Stimulated activated CD8-positive, alpha-beta memory T cell treated with anti-CD3 and anti-CD28 coated beads, Interleukin-4, amount 100 ng/mL, for 1 hour (primary cell): ENCODE results near the gene CCL24.
"Not testable (repeated sequence)": the region's sequence is repeated elsewhere in the genome, so short reads cannot be mapped to it uniquely, and the experiment has no call there.

Experiments used
- DNase-seq, 2 donors: peaks; one replicate each; pipeline ENCODE4 v3.0.0-alpha.2; 2020; ENCODE audit warnings: low read depth in 2 of 2, low spot score in 1 of 2

Gene CCL24, protein sequence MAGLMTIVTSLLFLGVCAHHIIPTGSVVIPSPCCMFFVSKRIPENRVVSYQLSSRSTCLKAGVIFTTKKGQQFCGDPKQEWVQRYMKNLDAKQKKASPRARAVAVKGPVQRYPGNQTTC

DNA sequence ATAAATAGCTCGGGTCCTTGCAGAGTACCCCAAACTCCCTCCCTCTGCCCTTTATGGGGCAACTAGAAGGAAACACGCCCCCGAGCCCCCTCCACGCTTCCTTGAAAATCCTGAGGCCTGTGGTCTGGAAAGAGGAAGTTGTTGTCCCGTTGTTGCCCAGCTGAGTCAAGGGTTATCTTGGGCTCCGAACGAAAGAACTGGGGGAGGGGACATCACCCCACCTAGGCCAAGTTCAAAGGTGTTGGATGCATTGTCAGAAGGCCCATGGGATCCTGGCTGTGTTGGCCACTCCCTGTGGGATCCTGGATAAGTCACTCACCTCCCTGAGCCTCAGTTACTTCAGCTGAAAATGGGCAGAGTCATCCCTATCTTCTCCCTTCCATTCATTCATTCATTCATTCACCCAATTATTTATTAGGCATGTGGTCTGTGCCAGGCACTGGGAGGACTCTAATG lies at the start of gene CCL24:
CCL24 (minus strand) TSS at position 26 of the 456 bp plus-strand sequence. CDS start 91 bp downstream, outside the sequence.
- DNase-seq = no peak

DNA sequence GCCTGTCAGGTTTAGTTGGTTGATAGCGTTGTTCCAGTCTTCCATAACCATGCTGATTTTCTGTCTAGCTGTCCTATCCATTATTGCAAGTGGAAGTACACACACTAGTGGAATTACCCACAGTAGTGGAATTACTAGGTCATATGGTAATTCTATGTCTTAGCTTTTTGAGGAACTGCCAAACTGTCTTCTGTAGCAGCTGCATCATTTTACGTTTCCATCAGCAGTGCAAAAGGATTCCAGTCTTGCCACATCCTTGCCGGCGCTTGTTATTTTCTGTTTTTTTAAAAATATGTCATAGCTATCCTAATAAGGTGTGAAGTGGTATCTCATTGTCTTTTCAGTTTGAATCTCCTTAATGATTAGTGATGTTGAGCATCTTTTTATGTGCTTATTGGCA lies 48.0 kb upstream of the CCL24 start:
- no peak for DNase-seq

DNA sequence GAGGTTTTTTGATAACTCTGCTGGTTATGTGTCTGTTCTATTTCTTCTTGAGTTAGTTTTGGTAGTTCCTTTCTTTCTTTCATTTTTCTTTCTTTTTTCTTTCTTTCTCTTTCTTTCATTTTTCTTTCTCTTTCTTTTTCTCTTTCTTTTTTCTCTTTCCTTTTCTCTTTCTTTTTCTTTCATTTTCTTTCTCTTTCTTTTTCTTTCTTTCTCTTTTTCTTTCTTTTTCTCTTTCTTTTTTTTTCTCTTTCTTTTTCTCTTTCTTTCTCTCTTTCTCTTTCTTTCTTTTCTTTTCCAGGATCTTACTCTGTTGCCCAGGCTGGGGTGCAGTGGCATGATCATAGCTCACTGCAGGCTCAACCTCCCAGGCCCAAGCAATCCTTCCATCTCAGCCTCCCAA lies 44.8 kb upstream of the CCL24 start:
- no peak for DNase-seq

DNA sequence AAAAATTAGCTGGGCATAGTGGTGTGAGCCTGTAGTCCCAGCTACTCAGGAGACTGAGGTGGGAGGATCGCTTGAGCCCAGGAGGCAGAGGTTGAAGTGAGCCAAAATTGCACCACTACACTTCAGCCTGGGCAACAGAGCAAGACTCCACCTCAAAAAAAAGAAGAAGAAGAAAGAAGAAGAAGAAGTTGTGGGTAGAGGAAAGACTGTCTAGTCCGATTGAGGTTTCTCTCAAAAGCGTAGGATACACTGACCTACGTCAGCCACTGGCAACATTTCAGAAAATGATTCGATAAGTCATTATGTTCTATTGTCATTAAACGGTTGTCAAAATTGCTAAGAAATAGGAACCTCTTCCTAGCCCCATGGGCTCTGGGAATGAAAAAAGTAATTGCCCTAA lies 42.9 kb upstream of the CCL24 start:
- no peak for DNase-seq

DNA sequence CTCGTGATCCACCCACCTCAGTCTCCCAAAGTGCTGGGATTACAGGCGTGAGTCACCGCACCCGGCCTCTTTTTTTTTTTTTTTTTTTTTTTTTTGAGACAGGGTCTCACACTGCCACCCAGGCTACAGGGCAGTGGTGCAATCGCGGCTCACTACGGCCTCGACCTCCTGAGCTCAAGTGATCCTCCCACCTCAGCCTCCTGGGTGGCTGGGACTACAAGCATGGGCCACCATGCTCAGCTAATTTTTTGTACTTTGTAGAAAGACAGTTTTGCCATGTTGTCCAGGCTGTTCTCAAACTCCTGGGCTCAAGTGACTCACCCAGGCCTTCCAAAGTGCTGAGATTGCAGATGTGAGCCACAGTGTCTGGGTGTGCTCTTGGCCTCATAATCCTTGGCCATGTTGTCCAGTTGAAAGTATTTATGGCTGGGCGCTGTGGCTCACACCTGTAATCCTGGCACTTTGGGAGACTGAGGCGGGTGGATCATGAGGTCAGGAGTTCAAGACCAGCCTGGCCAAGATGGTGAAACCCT lies 41.3 kb upstream of the CCL24 start:
- not testable (repeated sequence) for DNase-seq

DNA sequence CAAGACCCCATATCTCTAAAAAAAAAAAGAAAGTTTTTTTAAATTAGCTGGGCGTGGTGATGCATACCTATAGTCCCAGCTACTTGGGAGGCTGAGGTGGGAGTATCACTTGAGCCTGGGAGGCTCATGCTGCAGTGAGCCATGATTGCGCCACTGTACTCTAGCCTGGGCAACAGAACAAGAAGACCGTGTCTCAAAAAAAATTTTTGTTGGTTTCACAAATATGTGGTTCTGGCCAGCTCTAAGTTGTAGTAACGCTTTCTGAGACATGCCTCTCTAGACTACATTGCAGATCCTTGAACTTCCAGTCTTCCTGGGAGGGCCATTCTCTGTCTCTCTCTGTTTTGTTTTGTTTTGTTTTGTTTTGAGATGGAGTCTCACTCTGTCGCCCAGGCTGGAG lies 40.6 kb upstream of the CCL24 start:
- no peak for DNase-seq

DNA sequence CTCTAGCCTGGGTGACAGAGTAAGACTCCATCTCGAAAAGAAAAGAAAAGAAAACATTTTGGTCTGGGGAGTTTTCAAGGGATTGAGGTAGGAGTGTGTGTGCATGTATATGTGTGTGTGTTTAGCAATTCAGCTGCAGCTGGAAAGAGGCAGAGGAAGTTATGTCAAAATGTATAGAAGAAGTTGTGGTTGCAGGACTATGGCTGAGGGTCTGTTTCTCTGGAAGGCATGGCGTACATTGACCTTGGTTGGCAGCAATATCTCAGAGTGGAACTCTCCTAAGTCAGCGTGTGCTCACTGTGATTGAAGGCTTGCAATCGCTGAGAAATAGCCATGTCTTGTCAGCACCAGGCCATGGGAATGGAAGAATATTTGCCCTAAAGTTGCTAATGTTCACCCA lies 36.6 kb upstream of the CCL24 start:
- DNase-seq = no peak

DNA sequence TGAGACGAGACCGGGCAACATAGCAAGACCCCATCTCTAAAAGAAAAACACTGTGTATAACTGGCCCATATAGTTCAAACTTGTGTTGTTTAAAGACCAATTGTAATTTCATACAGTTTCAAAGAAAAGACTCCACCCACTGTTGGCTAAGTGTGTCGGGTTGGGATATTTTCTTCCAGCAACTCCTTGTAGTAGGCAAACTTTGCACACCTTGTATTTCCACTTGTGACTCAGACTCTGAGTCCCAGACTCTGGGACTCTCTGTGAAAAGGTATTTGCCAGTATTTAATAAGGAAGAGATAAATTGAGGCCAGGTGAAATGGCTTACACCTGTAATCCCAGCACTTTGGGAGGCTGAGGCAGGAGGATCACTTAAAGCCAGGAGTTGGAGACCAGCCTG lies 36.0 kb upstream of the CCL24 start:
- no peak for DNase-seq

DNA sequence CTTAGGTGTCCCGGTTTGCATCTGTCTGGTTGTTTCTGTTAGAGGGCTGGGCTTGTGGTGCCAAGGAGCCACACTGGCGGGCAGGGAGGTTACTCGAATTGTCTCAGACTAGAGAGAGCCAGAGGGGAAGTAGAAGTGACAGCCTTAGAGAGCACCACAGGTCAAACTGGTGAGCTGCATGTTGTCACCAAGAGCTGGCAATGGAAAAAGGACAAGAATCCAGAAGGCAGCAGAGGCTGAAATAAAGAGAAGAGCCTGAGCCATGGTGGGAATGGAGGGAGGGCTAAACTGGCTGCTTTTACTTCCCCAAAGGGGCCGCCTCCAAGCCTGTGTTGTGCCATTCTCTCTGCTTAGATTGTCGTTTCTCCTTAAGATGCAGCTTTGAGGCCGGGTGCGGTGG lies 34.1 kb upstream of the CCL24 start:
- no peak for DNase-seq

DNA sequence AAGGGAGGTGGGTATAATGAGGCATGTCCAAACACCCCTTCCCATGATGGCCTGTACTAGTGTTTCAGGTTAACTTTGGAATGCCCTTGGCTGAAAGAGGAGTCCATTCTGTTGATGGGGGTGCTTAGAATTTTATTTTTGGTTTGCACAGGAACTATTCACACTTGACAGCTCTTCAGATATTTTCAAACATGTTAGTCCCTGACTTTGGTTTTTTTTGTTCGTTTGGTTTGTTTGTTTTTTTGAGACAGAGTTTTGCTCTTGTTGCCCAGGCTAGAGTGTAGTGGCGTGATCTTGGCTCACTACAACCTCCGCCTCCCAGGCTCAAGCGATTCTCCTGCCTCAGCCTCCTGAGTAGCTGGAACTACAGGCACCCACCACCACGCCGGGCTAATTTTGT lies 31.5 kb upstream of the CCL24 start:
- DNase-seq = not testable (repeated sequence)

DNA sequence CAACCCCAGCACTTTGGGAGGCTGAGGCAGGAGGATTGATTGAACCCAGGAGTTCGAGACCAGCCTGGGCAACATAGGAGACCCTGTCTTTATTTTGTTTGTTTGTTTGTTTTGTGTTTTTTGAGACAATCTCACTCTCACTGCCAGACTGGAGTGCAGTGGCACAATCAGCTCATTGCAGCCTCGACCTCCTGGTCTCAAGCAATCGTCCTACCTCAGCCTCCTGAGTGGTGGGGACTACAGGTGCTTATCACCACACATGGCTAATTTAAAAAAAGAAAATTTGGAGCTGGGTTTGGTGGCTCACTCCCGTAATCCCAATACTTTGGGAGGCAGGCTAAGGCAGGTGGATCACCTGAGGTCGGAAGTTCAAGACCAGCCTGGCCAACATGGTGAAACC lies 30.6 kb upstream of the CCL24 start:
- DNase-seq = no peak

DNA sequence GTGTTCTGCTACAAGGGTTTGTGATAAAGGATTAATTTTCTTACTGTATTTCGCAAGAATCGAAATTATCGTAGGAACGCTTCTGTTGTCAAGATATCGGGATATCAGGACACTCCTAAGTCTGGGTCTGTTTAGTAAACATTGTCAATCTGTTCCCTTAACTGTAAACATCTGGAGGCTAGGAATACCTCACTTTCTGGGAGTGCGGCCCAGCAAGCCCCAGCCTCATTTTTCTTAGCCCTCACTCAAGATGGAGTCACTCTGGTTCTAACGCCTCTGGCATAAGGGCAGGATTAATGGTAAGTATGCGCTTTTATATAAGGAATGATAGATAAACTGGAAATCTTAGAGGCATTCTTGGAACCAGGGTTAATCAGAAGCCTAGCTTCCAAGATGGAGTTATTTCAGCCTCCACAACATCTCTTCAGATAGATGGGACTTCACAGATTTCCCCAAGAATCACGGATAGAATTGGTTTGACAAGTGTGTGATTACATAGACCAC lies 30.1 kb upstream of the CCL24 start:
- DNase-seq = no peak

DNA sequence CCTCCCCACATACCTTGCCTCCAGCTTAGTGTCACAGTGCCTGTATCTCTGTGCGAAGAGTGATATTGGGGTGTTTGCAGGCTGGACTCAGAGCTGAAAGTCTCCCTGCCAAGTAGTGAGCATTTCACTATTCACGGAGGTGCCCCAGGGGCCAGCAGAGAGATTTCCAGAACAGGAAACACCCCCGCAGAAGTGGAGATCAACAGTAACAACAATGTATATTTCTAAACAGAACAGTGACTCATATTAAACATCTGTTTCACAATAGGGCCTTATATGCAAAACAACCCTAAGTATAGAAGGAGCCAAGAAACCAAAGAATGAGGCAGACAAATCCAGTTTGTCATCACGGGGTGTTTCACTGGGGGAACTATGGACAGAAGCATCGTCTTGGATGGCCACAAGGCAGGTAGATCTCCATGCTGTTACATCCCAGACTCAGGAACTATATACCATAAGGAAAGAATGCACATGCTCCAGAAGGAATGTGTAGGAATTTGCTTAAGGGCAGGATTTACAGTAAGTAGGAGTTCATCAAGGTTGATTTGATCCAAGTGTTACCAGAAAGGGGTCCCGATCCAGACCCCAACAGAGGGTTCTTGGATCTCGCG lies 29.3 kb upstream of the CCL24 start:
- DNase-seq = no peak

DNA sequence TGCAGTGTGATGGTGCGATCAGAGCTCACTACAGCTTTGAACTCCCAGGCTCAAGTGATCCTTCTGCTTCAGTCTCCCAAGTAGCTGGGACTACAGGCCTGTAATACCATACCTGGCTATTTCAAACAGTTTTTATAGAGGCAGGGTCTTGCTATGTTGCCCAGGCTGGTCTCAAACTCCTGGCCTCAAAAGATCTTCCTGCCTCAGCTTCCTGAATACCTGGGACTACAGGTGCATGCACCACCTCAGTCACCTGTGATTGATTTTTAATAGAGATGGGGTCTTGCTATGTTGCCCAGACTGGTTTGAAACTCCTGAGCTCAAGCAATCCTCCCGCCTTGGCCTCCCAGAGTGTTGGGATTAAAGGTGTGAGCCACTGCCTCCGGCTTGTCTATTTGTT lies 26.4 kb upstream of the CCL24 start:
- no peak for DNase-seq

DNA sequence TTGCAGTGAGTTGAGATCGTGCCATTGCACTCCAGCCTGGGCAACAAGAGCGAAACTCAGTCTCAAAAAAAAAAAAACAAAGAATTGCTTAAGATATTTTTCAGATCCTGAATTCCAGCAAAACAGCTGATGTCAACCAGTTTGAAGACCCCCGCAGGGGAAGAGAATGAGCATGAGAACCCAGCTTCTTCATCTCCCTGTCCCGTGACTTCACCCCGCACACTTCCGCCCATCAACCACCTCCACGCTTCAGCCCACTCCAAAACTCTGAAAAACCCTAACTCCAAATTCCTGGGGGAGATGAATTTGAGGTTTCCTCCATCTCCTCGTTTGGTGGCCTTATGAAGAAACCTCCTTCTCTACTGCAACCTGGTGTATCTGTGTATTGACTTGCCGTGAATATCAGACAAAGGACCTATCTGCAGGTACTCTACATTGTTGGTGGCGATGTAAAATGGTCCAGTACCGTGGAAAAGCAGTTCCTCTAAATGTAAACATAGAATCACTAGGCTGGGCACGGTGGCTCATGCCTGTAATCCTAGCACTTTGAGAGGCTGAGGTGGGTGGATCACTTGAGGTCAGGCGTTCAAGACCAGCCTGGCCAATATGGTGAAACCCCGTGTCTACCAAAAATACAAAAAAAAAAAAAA lies 24.8 kb upstream of the CCL24 start:
- DNase-seq = not testable (repeated sequence)

DNA sequence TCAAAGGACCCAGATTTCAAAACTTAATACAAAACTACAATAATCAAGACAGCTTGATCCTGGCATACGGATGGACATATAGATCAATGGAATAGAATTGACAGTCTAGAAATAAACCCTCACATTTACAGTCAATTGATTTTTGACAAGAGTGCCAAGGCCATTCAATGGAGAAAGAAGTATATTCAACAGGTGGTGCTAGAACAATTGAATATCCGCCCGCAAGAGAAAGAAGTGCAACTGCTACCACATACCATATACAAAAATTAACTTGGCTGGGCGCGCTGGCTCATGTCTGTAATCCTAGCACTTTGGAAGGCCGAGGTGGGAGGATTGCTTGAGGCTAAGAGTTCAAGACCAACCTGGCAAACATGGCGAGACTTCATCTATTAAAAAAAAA lies 23.2 kb upstream of the CCL24 start:
- no peak for DNase-seq

DNA sequence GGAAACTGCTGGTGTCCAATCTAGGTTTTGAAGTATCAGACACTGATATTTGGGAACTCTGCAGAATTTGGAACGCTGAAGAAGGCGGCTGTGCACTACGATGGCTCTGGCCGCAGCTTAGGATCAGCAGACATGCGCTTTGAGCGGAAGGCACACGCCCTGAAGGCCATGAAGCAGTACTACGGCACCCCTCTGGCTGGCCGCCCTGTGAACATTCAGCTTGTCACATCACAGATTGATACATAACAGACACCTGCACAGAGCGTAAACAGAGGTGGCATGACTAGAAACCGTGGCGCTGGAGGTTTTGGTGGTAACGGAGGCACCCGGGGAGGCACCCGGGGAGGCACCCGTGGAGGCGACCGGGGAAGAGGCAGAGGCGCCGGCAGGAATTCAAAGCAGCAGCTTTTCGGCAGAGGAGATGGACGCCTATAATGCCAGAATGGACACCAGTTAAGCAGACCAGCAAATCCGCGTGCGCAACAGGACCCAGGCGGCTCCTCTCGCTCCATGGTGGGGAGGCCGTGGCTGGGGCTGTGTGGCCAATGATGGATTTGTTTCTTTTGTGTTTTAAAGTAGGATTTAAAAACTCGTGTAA lies 22.2 kb upstream of the CCL24 start:
- no peak for DNase-seq

DNA sequence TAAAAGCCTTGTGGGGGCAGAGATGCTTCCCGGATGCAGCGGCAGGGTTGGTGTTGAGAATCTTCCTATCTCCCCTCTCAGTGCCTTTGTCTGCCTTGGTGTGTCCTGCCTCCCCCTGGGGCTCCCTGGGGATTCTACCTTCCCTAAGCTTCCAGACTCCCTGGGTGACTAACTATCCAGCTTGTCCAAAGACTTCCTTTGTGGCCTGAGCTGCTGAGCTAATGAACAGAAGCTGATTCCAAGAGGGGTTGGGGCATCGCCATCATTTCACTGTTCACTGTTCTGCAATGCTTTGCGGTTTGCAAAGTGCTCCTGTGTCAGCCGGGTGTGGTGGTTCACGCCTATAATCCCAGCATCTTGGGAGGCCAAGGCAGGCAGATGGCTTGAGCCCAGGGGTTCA lies 20.1 kb upstream of the CCL24 start:
- DNase-seq = not testable (repeated sequence)

DNA sequence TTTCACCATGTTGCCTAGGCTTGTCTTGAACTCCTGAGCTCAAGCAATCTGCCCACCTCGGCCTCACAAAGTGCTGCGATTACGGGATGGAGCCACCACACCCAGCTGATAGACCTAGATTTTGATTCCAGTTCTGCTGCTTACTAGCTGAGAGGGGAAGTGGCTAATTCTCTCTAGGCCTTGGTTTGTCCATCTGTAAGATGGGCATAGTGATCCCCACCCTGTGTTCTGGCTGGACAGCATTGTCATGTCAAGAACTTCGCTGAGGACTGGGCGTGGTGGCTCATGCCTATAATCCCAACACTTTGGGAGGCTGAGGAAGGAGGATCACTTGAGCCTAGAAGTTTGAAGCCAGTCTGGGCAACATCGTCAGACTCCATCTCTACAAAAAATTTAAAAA lies 17.4 kb upstream of the CCL24 start:
- no peak for DNase-seq

DNA sequence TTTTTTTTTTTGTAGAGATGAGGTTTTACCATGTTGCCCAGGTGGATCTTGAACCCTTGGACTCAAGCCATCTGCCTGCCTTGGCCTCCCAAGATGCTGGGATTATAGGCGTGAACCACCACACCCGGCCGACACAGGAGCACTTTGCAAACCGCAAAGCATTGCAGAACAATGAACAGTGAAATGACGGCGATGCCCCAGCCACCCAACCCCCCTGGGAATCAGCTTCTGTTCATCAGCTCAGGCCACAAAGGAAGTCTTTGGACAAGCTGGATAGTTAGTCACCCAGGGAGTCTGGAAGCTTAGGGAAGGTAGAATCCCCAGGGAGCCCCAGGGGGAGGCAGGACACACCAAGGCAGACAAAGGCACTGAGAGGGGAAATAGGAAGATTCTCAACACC lies 16.1 kb upstream of the CCL24 start:
- not testable (repeated sequence) for DNase-seq

DNA sequence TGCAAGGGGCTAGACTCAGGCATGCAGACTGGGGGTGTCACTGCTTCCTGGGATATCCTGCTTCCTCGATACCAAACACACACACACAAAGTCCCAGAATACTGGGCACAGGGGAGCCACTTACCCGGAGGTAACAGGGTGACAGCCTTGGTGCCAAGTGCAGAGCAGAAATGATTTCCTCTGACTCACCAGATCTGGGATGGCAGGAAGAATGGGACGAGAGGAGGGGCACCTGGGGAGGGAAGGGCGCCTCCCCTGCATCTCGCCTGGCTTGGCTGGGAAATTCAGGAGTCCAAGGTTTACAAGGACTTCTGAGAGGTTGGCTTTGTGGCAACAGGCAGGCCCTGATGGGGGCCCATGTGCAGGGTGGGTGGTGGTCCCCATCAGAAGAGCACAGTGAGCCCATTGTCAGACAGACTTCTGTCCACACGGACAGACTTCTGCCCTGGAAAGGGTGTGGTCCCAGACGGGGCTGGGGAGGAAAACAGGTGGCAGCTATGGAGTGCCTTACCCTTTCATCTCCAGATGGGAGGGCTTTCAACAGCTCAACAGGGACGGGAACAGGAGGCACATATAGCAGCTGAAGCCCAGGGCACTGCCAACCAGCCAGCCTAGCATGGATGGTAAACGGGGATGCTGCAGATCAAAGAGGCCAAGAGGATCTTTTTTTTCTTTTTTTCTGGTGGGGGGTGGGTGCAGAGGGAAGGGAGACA lies 9.7 kb upstream of the CCL24 start:
- no peak for DNase-seq
